GM23338 (cell line): ENCODE data around the gene HIPK1. TPM values are rescaled to one million over a fixed set of nuclear protein-coding genes. Genes with fewer than 3 reads are reported as not detected.

Experiments
- ATAC-seq: fragments of 200-7000 bp; cut with Tn5 transposase; 3 replicates; pipeline ENCODE4 v1.9.1; 2020
- DNase-seq: peaks from one replicate; pipeline ENCODE4 v3.0.0-alpha.2; 2015; ENCODE audit warnings: low spot score
- H2AFZ ChIP-seq: fragments of 200-600 bp; sonication (generic); 2 replicates; pipeline ENCODE4 v1.8.0; 2016; ENCODE audit warnings: antibody characterized with exemption, mild to moderate bottlenecking, moderate library complexity
- H3F3A ChIP-seq: fragments of 200-600 bp; sonication (generic); replicated peaks from 2 replicates; pipeline ENCODE4 v1.8.0; 2017; ENCODE audit warnings: antibody characterized with exemption, mixed run types, low read depth
- H3K27ac ChIP-seq: fragments of 200-600 bp; sonication (generic); 2 replicates; pipeline ENCODE4 v1.6.1; 2016; ENCODE audit warnings: low read depth
- H3K27me3 ChIP-seq: fragments of 200-600 bp; sonication (generic); 2 replicates; pipeline ENCODE4 v1.8.0; 2016; ENCODE audit warnings: mild to moderate bottlenecking, mixed run types, moderate library complexity; ENCODE audit not compliant: insufficient read depth
- H3K36me3 ChIP-seq: fragments of 200-600 bp; sonication (generic); 2 replicates; pipeline ENCODE4 v1.8.0; 2016; ENCODE audit warnings: mild to moderate bottlenecking; ENCODE audit not compliant: insufficient read depth
- H3K4me1 ChIP-seq: fragments of 200-600 bp; sonication (generic); 2 replicates; pipeline ENCODE4 v1.8.0; 2016; ENCODE audit warnings: mild to moderate bottlenecking, moderate library complexity; ENCODE audit not compliant: insufficient read depth
- H3K4me2 ChIP-seq: fragments of 200-600 bp; sonication (generic); 2 replicates; pipeline ENCODE4 v1.7.1; 2017; ENCODE audit warnings: mixed run types
- H3K4me3 ChIP-seq: fragments of 200-600 bp; sonication (generic); 2 replicates; pipeline ENCODE4 v1.6.1; 2016; ENCODE audit warnings: mixed run types
- H3K79me2 ChIP-seq: fragments of 200-600 bp; sonication (generic); replicated peaks from 2 replicates; pipeline ENCODE4 v1.8.0; 2017; ENCODE audit warnings: mild to moderate bottlenecking; ENCODE audit not compliant: insufficient read depth
- H3K9me2 ChIP-seq: fragments of 200-600 bp; sonication (generic); 2 replicates; pipeline ENCODE4 v1.8.0; 2017; ENCODE audit not compliant: insufficient read depth
- H4K20me1 ChIP-seq: fragments of 200-600 bp; sonication (generic); replicated peaks from 2 replicates; pipeline ENCODE4 v1.8.0; 2017; ENCODE audit warnings: mild to moderate bottlenecking; ENCODE audit not compliant: insufficient read depth
- H3K27ac Mint-ChIP-seq: 2 replicates; pipeline ENCODE4 v1.8.0; 2020; ENCODE audit warnings: inconsistent platforms, mild to moderate bottlenecking, moderate library complexity, mixed read lengths
- H3K27me3 Mint-ChIP-seq: 3 replicates; pipeline ENCODE4 v1.8.0; 2022; ENCODE audit warnings: low read depth, mild to moderate bottlenecking, moderate library complexity, mixed read lengths, inconsistent platforms; ENCODE audit not compliant: insufficient read depth, poor library complexity
- H3K36me3 Mint-ChIP-seq: 3 replicates; pipeline ENCODE4 v1.8.0; 2021; ENCODE audit warnings: low read depth, mild to moderate bottlenecking, inconsistent platforms, moderate library complexity, mixed read lengths
- H3K4me1 Mint-ChIP-seq: 3 replicates; pipeline ENCODE4 v1.8.0; 2020; ENCODE audit warnings: mild to moderate bottlenecking, inconsistent platforms, mixed read lengths
- H3K4me3 Mint-ChIP-seq: 3 replicates; pipeline ENCODE4 v1.8.0; 2021; ENCODE audit warnings: moderate library complexity, mild to moderate bottlenecking, inconsistent platforms, mixed read lengths
- H3K9me3 Mint-ChIP-seq: 3 replicates; pipeline ENCODE4 v1.8.0; 2020; ENCODE audit warnings: moderate library complexity, mild to moderate bottlenecking, inconsistent platforms, mixed read lengths
- CREB1 ChIP-seq: fragments of 250-450 bp; sonication (Bioruptor Pico); IDR thresholded peaks from 2 replicates; pipeline ENCODE4 v1.5.0; 2020; ENCODE audit warnings: low read depth, mild to moderate bottlenecking, moderate library complexity
- CTCF ChIP-seq, 2 experiments: fragments of 200-600 bp in 1 of 2; sonication (generic) in 1 of 2; conservative IDR thresholded peaks; 2 replicates each; pipeline versions ENCODE4 v1.5.1 to v1.6.1; 2016 to 2017; ENCODE audit warnings: antibody characterized with exemption in 2 of 2, low read depth in 2 of 2, mild to moderate bottlenecking in 2 of 2, moderate library complexity in 1 of 2
- ETS1 ChIP-seq: IDR thresholded peaks from 2 replicates; pipeline ENCODE4 v1.6.1; 2016; ENCODE audit warnings: antibody characterized with exemption
- EZH2 ChIP-seq: fragments of 200-600 bp; sonication (generic); IDR thresholded peaks from one replicate; pipeline ENCODE4 v1.8.0; 2017; ENCODE audit warnings: antibody characterized with exemption, mild to moderate bottlenecking, low read depth; ENCODE audit not compliant: unreplicated experiment
- EZH2phosphoT487 ChIP-seq: fragments of 200-600 bp; sonication (generic); IDR thresholded peaks from one replicate; pipeline ENCODE4 v1.8.1; 2018; ENCODE audit warnings: antibody characterized with exemption; ENCODE audit not compliant: unreplicated experiment
- JUNB ChIP-seq: IDR thresholded peaks from one replicate; pipeline ENCODE4 v1.6.1; 2016; ENCODE audit warnings: antibody characterized with exemption; ENCODE audit not compliant: unreplicated experiment
- NANOG ChIP-seq: IDR thresholded peaks from 2 replicates; pipeline ENCODE4 v1.6.1; 2016; ENCODE audit warnings: antibody characterized with exemption, borderline replicate concordance
- POLR2AphosphoS5 ChIP-seq: IDR thresholded peaks from 2 replicates; pipeline ENCODE4 v1.6.1; 2016; ENCODE audit warnings: antibody characterized with exemption, low read depth
- REST ChIP-seq: IDR thresholded peaks from one replicate; pipeline ENCODE4 v1.6.1; 2018; ENCODE audit warnings: antibody characterized with exemption; ENCODE audit not compliant: unreplicated experiment
- STAT1 ChIP-seq: IDR thresholded peaks from one replicate; pipeline ENCODE4 v1.6.1; 2016; ENCODE audit warnings: antibody characterized with exemption; ENCODE audit not compliant: unreplicated experiment
- ZNF114 ChIP-seq: fragments of 250-450 bp; sonication (Bioruptor Pico); IDR thresholded peaks from 2 replicates; pipeline ENCODE4 v1.5.0; 2020; ENCODE audit warnings: mild to moderate bottlenecking, moderate library complexity
- ZNF331 ChIP-seq: fragments of 250-450 bp; sonication (Bioruptor Pico); IDR thresholded peaks from 2 replicates; pipeline ENCODE4 v1.5.0; 2020; ENCODE audit warnings: low read depth, mild to moderate bottlenecking, moderate library complexity
- ZNF462 ChIP-seq: fragments of 250-450 bp; sonication (Bioruptor Pico); IDR thresholded peaks from 2 replicates; pipeline ENCODE4 v1.5.0; 2020; ENCODE audit warnings: mild to moderate bottlenecking, moderate library complexity
- polyA plus RNA-seq: library from polyadenylated mRNA; unstranded; fragments of >200 nt; fragmentation: Nextera tagmentation; extraction: Ambion mirVana; gene quantifications from 2 replicates; pipeline ENCODE4 v1.2.1, GENCODE V29; 2016
- total RNA-seq: library from RNA; depleted of rRNA; stranded (reverse); fragments of >200 nt; shearing (Covaris generic); gene quantifications from 2 replicates; pipeline ENCODE4 v1.2.3, GENCODE V29; 2014

Gene HIPK1
- total and polyA plus RNA-seq, 2 experiments from 2014 or later = 14.3 to 47.5 TPM

GRCh38 chr1:113904674-113905434, 24.3 kb upstream of the HIPK1 start, which contains the start of the genes AP4B1 and DCLRE1B:
AP4B1 (minus strand) TSS chr1:113904799; CDS start chr1:113904717, 82 bp downstream.
DCLRE1B (plus strand) TSS chr1:113905326; CDS start chr1:113905587, 261 bp downstream.
- H3K27ac ChIP-seq = peak within 1 kb of the TSS; percentile 86

More at GRCh38 chr1:113904674-113905434, 24.3 kb upstream of the HIPK1 start, which contains the start of the genes AP4B1 and DCLRE1B:
- Mint-ChIP-seq H3K4me1 (peaks cover 8% of the 10 kb centered on the region), H3K4me3 (peak within 1 kb of the TSS; percentile 94), H3K9me3 (no peaks in the 10 kb centered on the region), H3K27me3 (peaks cover 8% of the 10 kb centered on the region), H3K36me3 (peaks cover 13% of the 10 kb centered on the region), H3K27ac (peak within 1 kb of the TSS; percentile 95)
- TF ChIP-seq POLR2AphosphoS5 = peak; percentile 61
- TF ChIP-seq REST = no peak
- TF ChIP-seq EZH2phosphoT487 = no peak
- peak; percentile 10 to 64; a peak in 2 of 4 replicates for TF ChIP-seq CTCF (conservative IDR thresholded peaks at IDR 0.05; ENCODE audit: low read depth in 2 of 2)
- TF ChIP-seq ETS1 = peak; percentile 70; the same call in 1 of the 2 replicates
- no peak for TF ChIP-seq ZNF331 (CRISPR knock-in tag)
- TF ChIP-seq JUNB = no peak
- no peak for TF ChIP-seq ZNF114 (CRISPR knock-in tag)
- TF ChIP-seq STAT1 = no peak
- TF ChIP-seq NANOG = 0 out of 2 replicates have a peak, but pooled peaks have one; percentile 24
- peak; percentile 74 for TF ChIP-seq CREB1 (CRISPR knock-in tag)
- TF ChIP-seq ZNF462 (CRISPR knock-in tag) = no peak
- no peak for TF ChIP-seq EZH2
- Histone ChIP-seq H3K36me3 (peaks cover 9% of the 10 kb centered on the region; the same call in 1 of the 2 replicates), H3K27me3 (no peaks in the 10 kb centered on the region), H3F3A (peaks cover 15% of the 10 kb centered on the region), H3K4me1 (peaks cover 9% of the 10 kb centered on the region; the same call in 1 of the 2 replicates), H3K4me2 (peak within 1 kb of the TSS; percentile 89), H4K20me1 (no peaks in the 10 kb centered on the region; the same call in 1 of the 2 replicates), H3K79me2 (peaks cover 9% of the 10 kb centered on the region; the same call in 1 of the 2 replicates), H3K4me3 (peak within 1 kb of the TSS; percentile 85), H2AFZ (peak within 1 kb of the TSS; percentile 99), H3K9me2 (no peaks in the 10 kb centered on the region)
- peak; percentile 94 for ATAC-seq
- peak; percentile 100 for DNase-seq
